H1 (cell line): ENCODE data around the gene KLHL29.

Experiments used
- ATF2 ChIP-seq: IDR thresholded peaks from 2 replicates; pipeline ENCODE4 v1.6.1; 2012; ENCODE audit warnings: low read length, inconsistent platforms
- ATF3 ChIP-seq: IDR thresholded peaks from 2 replicates; pipeline ENCODE4 v1.6.1; 2011; ENCODE audit warnings: low read depth, mild to moderate bottlenecking, low read length; ENCODE audit not compliant: insufficient read depth
- CTCF ChIP-seq, 3 experiments: IDR thresholded peaks; 1 replicate in 2 of 3; 2 replicates in 1 of 3; pipeline versions ENCODE4 v1.5.1 to v1.6.1; 2011; ENCODE audit warnings: low read length in 3 of 3, mild to moderate bottlenecking in 3 of 3, inconsistent platforms in 2 of 3, low read depth in 1 of 3, moderate library complexity in 1 of 3; ENCODE audit not compliant: insufficient read depth in 1 of 3; ENCODE audit errors: control extremely low read depth in 1 of 3
- EZH2 ChIP-seq: fragments of 200-600 bp; sonication (generic); IDR thresholded peaks from 2 replicates; pipeline ENCODE4 v1.7.1; 2012; ENCODE audit warnings: low read depth, mild to moderate bottlenecking, moderate library complexity, low read length, inconsistent platforms; ENCODE audit not compliant: severe bottlenecking
- MAFK ChIP-seq: IDR thresholded peaks from 2 replicates; pipeline ENCODE4 v1.6.1; 2012; ENCODE audit warnings: low read depth, mild to moderate bottlenecking, improper control_type of control experiment, low read length
- RXRA ChIP-seq: IDR thresholded peaks from 2 replicates; pipeline ENCODE4 v1.6.1; 2011; ENCODE audit warnings: low read depth, mild to moderate bottlenecking, low read length, moderate library complexity; ENCODE audit not compliant: insufficient read depth
- TEAD4 ChIP-seq: IDR thresholded peaks from 2 replicates; pipeline ENCODE4 v1.6.1; 2012; ENCODE audit warnings: low read depth, low read length, inconsistent platforms, mixed read lengths
- YY1 ChIP-seq: IDR thresholded peaks from 2 replicates; pipeline ENCODE4 v1.6.1; 2011; ENCODE audit warnings: low read depth, mild to moderate bottlenecking, low read length

GRCh38 chr2:23541503-23542229 is 156.7 kb downstream of the KLHL29 start:
- TF ChIP-seq CTCF (IDR thresholded peaks at IDR 0.05; ENCODE audit: control extremely low read depth in 1 of 3, insufficient read depth in 1 of 3, low read depth in 1 of 3, low read length in 3 of 3): no peak
- no peak for TF ChIP-seq RXRA
- no peak for TF ChIP-seq ATF3
- no peak for TF ChIP-seq TEAD4
- TF ChIP-seq EZH2: no peak
- TF ChIP-seq MAFK: no peak
- TF ChIP-seq YY1: no peak
- no peak for TF ChIP-seq ATF2
